Neural cell (in vitro differentiated cells): ENCODE results near the gene PXMP2.

Source experiments
- EP300 ChIP-seq: fragments of 450-650 bp; conservative IDR thresholded peaks from 2 replicates; pipeline ENCODE4 v1.6.1; 2014; ENCODE audit warnings: antibody characterized with exemption, mild to moderate bottlenecking, moderate library complexity; ENCODE audit not compliant: poor library complexity, severe bottlenecking
- TAF1 ChIP-seq: IDR thresholded peaks from 2 replicates; pipeline ENCODE4 v1.6.1; 2012; ENCODE audit warnings: low read depth
- TF ChIP-seq, protein P1 (sequence below): fragments of 450-650 bp; IDR thresholded peaks from 2 replicates; pipeline ENCODE4 v1.5.1; 2014; ENCODE audit warnings: antibody characterized with exemption, mild to moderate bottlenecking, moderate library complexity; ENCODE audit not compliant: poor library complexity, severe bottlenecking

DNA sequence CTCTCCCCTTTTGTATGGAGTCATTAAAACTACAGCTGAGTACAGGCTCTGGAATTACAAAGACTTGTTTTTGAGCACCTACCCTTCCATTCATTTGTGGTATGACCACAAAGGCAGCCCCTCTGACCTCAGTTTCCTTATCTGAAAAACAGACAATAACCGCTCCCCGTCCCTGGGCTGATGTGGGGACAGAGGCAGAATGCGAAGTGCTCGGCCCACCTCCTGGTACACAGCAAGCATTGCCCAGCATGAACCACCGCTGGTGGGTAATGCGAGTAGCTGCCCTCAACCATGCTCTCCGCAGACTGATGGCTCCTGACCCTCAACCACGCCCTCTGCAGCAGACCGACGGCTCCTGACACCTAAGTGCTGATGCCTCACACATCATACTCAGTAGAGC, 46.5 kb upstream of the PXMP2 start:
- TF ChIP-seq, protein P1, sequence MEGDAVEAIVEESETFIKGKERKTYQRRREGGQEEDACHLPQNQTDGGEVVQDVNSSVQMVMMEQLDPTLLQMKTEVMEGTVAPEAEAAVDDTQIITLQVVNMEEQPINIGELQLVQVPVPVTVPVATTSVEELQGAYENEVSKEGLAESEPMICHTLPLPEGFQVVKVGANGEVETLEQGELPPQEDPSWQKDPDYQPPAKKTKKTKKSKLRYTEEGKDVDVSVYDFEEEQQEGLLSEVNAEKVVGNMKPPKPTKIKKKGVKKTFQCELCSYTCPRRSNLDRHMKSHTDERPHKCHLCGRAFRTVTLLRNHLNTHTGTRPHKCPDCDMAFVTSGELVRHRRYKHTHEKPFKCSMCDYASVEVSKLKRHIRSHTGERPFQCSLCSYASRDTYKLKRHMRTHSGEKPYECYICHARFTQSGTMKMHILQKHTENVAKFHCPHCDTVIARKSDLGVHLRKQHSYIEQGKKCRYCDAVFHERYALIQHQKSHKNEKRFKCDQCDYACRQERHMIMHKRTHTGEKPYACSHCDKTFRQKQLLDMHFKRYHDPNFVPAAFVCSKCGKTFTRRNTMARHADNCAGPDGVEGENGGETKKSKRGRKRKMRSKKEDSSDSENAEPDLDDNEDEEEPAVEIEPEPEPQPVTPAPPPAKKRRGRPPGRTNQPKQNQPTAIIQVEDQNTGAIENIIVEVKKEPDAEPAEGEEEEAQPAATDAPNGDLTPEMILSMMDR, result no peak
- TF ChIP-seq EP300 (no peak), TAF1 (no peak)
